ENCODE results near the gene DCLK1.

DCLK1 gene

GRCh38 chr13:35908226-35908625, 223.0 kb downstream of the DCLK1 start:
- no peak for DNase-seq

- DNase-seq: no peak
Observed at GRCh38 chr13:35906636-35907035, 224.5 kb downstream of the DCLK1 start.

GRCh38 chr13:35903075-35903474, 228.1 kb downstream of the DCLK1 start:
- no peak for DNase-seq

GRCh38 chr13:35898041-35898440, 233.1 kb downstream of the DCLK1 start:
- no peak for DNase-seq

- DNase-seq: no peak
Observed at GRCh38 chr13:35894636-35895035, 236.5 kb downstream of the DCLK1 start.

GRCh38 chr13:35892837-35893814, 238.1 kb downstream of the DCLK1 start:
- DNase-seq: no peak

GRCh38 chr13:35891507-35892441, 239.4 kb downstream of the DCLK1 start:
- peak in 1 of 51 donors; percentile 63 for DNase-seq

GRCh38 chr13:35889560-35889959, 241.6 kb downstream of the DCLK1 start:
- no peak for DNase-seq

GRCh38 chr13:35888981-35889380, 242.2 kb downstream of the DCLK1 start:
- no peak for DNase-seq

- DNase-seq: peak in 1 of 51 donors; percentile 21
Observed at GRCh38 chr13:35888457-35888883, 242.7 kb downstream of the DCLK1 start.

GRCh38 chr13:35887115-35887666, 244.0 kb downstream of the DCLK1 start:
- no peak for DNase-seq

- no peak for DNase-seq
Observed at GRCh38 chr13:35886332-35887114, 244.7 kb downstream of the DCLK1 start.

- no peak for DNase-seq
Observed at GRCh38 chr13:35884211-35884760, 246.9 kb downstream of the DCLK1 start.

GRCh38 chr13:35882722-35883497, 248.3 kb downstream of the DCLK1 start:
- no peak for DNase-seq

- DNase-seq: peak in 23 of 51 donors; percentile 6 to 77 (median 24)
Observed at GRCh38 chr13:35881360-35881759, 249.8 kb downstream of the DCLK1 start.

- DNase-seq: peak in 1 of 51 donors; percentile 9
Observed at GRCh38 chr13:35879111-35879510, 252.1 kb downstream of the DCLK1 start.

- no peak for DNase-seq
Observed at GRCh38 chr13:35876601-35877000, 254.6 kb downstream of the DCLK1 start.

- peak in 5 of 51 donors; percentile 5 to 51 (median 8) for DNase-seq
Observed at GRCh38 chr13:35874704-35875103, 256.5 kb downstream of the DCLK1 start.

- DNase-seq: no peak
Observed at GRCh38 chr13:35872369-35872768, 258.8 kb downstream of the DCLK1 start.

- DNase-seq: no peak
Observed at GRCh38 chr13:35871561-35871960, 259.6 kb downstream of the DCLK1 start.

Data from hypothalamus (tissue), 51 donors.